GM19463 (cell line): ENCODE data around the gene BAG3.
"Not testable (repeated sequence)": the region's sequence is repeated elsewhere in the genome, so short reads cannot be mapped to it uniquely, and the experiment has no call there.

Experiments used
- ATAC-seq: cut with Tn5 transposase; IDR thresholded peaks from one replicate; pipeline ENCODE4 v1.9.1; 2021; ENCODE audit warnings: mild to moderate bottlenecking, moderate library complexity; ENCODE audit not compliant: unreplicated experiment

Gene BAG3

GRCh38 chr10:119640384-119640783 is 10.8 kb upstream of the BAG3 start:
- ATAC-seq: no peak

GRCh38 chr10:119640875-119641526 is 10.2 kb upstream of the BAG3 start:
- ATAC-seq: no peak

DNA sequence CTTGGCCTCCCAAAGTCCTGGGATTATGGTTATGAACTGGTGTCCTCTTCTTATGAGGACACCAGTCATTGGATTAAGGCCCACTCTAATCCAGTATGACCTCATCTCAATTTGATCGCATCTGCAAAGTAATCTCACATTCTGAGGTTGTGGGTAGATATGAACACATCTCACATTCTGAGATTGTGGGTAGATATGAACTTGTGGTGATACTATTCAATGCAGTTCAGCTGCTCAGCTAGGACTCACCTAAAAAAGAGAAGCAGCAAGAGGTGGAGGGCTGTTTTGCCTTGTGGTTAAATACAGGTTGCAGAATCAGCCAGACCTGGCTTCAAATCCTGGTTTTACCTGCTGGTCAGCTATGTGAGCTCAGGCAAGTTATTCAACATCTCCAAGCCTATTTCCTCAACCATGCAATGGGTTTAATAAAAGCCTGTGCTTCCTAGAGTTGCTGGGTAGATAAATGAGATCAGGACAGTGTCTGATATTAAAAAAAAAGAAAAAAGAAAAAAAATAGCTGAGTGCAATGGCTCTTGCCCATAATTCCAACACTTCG is 8.5 kb upstream of the BAG3 start:
- ATAC-seq: no peak

GRCh38 chr10:119643306-119644204 is 7.6 kb upstream of the BAG3 start:
- no peak for ATAC-seq

- ATAC-seq: no peak
These were observed 6.9 kb upstream of the BAG3 start for GRCh38 chr10:119644205-119644814.

- no peak for ATAC-seq
These were observed 6.2 kb upstream of the BAG3 start for GRCh38 chr10:119644994-119645393.

DNA sequence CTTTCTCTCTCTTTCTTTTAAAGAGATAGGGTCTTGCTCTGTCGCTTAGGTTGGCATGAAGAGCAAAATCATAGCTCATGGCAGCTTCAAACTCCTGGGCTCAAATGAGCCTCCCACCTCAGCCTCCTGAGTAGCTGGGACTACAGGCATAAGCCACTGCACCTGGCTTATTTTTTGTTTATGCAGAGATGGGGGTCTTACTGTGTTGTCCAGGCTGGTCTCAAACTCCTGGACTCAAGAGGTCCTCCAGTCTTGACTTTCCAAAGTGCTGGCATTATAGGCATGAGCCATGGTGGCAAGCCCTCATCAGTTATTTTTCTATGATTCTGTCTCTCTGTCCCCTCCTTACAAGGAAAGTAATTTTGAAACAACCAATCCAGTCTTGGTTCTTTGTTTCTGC is 1.1 kb upstream of the BAG3 start:
- no peak for ATAC-seq

GRCh38 chr10:119651514-119652360 is 557 bp downstream of the BAG3 start:
- ATAC-seq: peak; percentile 31

DNA sequence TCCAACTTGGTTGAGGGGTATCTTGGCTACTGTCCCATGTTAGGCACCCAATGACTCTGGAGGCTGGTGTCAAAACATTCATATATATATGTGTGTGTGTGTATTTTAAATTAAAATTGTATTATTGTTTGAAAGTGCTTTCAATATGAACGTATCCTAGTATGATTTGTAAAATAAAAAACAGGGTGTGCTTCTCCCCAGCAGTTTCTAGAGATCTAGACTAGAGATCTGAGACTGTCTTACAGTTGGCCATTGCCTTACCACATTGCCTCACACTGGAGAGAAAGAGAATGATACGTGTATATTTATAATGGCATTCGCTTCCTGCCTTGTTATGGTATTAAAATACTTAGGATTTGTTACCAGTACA is 1.2 kb downstream of the BAG3 start:
- no peak for ATAC-seq

DNA sequence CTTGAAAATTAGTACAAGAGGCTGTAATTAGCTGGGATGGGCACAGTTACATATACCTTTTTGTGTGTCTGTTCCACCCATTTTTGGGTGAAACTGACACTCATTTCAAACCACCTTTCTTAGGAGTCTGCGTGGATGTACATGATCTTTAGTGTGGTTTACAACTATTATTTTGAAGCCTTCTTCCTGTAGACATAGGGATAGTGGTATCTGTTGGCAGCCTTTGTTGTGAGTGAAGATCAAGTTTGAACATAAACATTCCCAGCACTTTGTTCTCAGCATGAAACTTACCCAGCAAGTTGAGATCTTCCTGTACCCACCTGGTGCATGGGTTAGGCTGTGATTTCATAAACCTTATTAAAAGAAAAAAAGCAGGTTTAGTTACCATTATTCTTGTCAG is 2.0 kb downstream of the BAG3 start:
- ATAC-seq: no peak

DNA sequence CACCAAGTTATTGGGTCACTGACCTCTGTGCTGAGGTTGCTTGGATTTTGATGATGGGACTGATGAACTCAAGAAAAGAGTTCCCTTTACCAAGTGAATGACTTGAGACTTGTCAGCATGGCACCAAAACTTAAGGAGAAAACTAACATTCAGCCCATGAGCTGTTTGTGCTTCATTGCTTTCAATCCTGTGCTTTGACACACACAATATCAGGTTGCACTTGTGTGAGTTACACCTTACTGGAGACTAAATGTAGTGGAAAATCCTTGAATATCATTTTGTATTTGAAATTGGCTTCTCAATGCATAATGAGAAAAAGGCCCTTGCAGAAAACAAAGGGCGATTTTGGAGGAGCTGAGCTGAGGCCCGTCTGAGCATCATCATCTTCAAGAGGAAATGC is 2.7 kb downstream of the BAG3 start:
- no peak for ATAC-seq

GRCh38 chr10:119654540-119654939 is 3.4 kb downstream of the BAG3 start:
- no peak for ATAC-seq

- ATAC-seq: no peak
These were observed 4.4 kb downstream of the BAG3 start for GRCh38 chr10:119655566-119656001.

DNA sequence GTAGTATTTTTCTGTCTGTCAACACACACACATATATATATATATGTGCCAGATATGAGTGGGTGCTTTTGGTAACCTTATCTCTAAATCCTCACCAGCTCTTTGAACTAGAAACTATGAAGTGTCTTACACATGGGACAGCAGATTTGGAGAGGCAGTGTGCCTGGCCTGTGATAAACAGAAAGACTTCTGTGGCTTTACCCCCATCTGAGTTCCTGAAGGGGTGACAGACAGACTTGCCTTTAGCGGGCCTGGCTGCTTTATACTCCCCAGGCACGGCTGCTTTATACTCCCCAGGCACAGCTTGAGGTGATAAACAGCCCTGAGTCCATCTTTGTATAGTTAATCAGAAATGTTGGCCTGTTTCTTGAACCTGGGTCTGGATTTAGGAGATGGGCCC is 5.6 kb downstream of the BAG3 start:
- no peak for ATAC-seq

DNA sequence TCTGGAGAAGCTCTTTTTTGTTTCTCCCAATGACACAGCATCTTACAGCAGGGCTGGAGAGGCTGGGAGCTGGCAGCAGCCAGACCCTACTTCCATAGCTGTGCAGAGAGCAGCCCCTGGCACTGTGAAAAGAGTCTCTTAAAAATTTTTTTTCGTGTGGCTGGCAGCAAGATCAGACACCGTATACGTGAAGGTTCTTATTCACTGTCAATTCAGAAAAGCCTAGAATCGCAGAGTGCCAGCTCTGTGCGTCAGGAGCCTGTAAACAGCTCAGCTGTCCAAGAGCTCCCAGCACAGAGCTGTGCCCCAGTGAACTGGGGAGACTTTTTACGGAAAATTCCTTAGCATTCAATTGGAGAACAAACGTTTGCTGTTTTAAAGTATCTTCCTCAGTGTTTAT is 6.5 kb downstream of the BAG3 start:
- no peak for ATAC-seq

GRCh38 chr10:119658274-119658673 is 7.1 kb downstream of the BAG3 start:
- no peak for ATAC-seq

DNA sequence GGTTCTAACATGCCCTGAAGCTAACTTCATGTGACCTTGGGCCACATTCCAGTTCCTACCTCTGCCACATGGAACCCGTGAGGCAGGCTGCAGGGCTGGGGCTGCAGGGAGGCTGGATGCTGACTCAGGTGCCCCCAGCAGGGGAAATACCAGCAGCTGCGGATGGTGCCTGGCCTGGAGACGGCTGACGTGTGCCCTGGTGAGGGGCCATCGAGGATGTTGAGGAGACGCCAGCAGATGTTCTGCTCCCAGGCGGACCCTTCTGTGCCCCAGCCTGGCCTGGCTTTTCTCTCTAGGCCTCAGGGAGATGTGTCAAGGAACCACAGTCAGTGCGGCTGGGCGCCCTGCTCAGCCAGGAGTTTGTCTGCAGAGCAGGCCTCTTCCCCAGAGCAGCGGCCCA is 8.8 kb downstream of the BAG3 start:
- no peak for ATAC-seq

GRCh38 chr10:119662076-119662605 is 11.0 kb downstream of the BAG3 start:
- ATAC-seq: not testable (repeated sequence)

DNA sequence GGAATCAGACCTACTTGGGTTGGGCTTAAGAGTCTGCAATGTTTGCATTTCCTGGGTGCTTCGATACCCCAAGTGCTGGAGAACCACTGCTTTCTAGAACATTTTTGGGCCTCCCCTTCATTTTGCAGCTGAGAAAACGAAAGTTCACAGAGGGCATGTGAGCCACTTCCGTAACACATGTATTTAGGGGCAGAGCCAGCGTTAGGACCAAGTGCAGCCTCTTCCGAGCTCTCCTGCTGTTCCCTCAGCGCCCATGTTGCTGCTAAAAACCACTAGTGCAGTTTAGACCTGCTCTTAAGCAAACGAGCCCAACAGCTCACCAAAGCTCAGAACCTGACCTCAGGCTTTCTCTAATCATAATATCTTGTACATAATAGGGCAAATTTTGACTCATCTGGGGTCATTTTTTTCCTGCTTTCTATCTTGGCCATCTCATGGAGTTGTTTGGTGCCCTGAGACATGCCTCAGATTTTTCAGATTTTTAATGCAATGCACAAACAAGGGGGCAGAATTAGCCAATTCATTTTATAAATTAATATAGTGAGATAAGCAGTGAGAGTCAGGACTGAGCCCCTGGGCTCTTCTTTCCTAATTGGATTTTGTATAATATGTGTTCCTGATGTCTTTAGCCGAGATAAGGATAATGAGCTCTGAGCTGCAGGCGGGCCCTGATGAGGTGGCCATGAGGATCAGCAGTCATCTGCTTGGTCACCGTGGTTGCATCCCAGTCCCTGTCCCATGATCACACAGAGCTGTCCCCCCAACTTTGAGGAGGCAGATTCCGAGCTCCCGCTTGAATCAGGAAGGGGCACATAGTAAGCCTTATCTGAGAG is 12.9 kb downstream of the BAG3 start:
- no peak for ATAC-seq
